ENCODE data around the gene CHD5. TPM values are rescaled to one million over a fixed set of nuclear protein-coding genes. Genes with fewer than 3 reads are reported as not detected.

The CHD5 gene
- total RNA-seq, 1 experiment from 2014 or later: 2.4 TPM

DNA sequence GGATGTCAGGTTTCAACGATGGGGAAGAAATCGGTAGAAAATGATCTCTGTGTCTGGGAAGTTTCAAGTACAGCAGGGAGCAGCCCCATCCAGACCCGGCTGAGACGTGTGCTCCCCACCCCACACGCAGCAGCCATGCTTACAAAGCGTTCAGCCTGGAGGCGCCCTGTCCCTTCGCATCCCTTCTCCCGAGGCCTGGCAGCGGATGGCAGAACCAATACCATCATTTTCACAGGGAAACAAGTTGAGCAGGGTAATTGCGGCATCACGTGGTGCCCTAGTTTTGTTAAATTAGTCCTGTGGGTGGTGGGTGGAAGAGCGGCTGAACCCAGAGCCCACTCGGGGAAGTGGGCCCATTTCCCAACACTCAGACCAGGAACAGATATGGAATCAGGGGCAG lies 110.5 kb downstream of the CHD5 start:
- DNase-seq (ENCODE audit: low spot score): no peak
- Mint-ChIP-seq H3K4me1 (no peaks in the 10 kb centered on the region), H3K27ac (no peak overlapping the region; the same call in 1 of the 2 replicates), H3K9me3 (no peaks in the 10 kb centered on the region), H3K27me3 (ENCODE audit: low read depth) (no peaks in the 10 kb centered on the region), H3K36me3 (no peaks in the 10 kb centered on the region), H3K4me3 (no peak overlapping the region)
- ChIA-PET POLR2A (no interaction called here), CTCF (interaction anchor here (0.6 kb wide), 1 partner anchor 79 kb away, joined by 3 read pairs; no protein-coding TSS in a partner anchor)
- ATAC-seq: no peak
- TF ChIP-seq ZNF423 (CRISPR knock-in tag; IDR thresholded peaks at IDR 0.05): no peak
- no peak for TF ChIP-seq CBFB (CRISPR knock-in tag; IDR thresholded peaks at IDR 0.05; ENCODE audit: low read depth)
- no peak for TF ChIP-seq FOXJ3 (CRISPR knock-in tag; IDR thresholded peaks at IDR 0.05; ENCODE audit: borderline replicate concordance)
- TF ChIP-seq, protein P1, sequence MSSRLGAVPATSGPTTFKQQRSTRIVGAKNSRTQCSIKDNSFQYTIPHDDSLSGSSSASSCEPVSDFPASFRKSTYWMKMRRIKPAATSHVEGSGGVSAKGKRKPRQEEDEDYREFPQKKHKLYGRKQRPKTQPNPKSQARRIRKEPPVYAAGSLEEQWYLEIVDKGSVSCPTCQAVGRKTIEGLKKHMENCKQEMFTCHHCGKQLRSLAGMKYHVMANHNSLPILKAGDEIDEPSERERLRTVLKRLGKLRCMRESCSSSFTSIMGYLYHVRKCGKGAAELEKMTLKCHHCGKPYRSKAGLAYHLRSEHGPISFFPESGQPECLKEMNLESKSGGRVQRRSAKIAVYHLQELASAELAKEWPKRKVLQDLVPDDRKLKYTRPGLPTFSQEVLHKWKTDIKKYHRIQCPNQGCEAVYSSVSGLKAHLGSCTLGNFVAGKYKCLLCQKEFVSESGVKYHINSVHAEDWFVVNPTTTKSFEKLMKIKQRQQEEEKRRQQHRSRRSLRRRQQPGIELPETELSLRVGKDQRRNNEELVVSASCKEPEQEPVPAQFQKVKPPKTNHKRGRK (CRISPR knock-in tag; IDR thresholded peaks at IDR 0.05; ENCODE audit: borderline replicate concordance): no peak
- TF ChIP-seq ZNF219 (CRISPR knock-in tag; IDR thresholded peaks at IDR 0.05; ENCODE audit: borderline replicate concordance): no peak
- TF ChIP-seq, protein P2, sequence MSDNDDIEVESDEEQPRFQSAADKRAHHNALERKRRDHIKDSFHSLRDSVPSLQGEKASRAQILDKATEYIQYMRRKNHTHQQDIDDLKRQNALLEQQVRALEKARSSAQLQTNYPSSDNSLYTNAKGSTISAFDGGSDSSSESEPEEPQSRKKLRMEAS (CRISPR knock-in tag; IDR thresholded peaks at IDR 0.05): no peak
- TF ChIP-seq ZNF396 (CRISPR knock-in tag; IDR thresholded peaks at IDR 0.05; ENCODE audit: borderline replicate concordance): no peak
- no peak for TF ChIP-seq ZNF138 (CRISPR knock-in tag; conservative IDR thresholded peaks at IDR 0.05)
- no peak for TF ChIP-seq FOXK1 (CRISPR knock-in tag; IDR thresholded peaks at IDR 0.05)
- TF ChIP-seq, protein P3, sequence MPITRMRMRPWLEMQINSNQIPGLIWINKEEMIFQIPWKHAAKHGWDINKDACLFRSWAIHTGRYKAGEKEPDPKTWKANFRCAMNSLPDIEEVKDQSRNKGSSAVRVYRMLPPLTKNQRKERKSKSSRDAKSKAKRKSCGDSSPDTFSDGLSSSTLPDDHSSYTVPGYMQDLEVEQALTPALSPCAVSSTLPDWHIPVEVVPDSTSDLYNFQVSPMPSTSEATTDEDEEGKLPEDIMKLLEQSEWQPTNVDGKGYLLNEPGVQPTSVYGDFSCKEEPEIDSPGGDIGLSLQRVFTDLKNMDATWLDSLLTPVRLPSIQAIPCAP (CRISPR knock-in tag; IDR thresholded peaks at IDR 0.05): no peak
- no peak for TF ChIP-seq ZBTB21 (CRISPR knock-in tag; IDR thresholded peaks at IDR 0.05; ENCODE audit: borderline replicate concordance)
- no peak for TF ChIP-seq TEAD4 (CRISPR knock-in tag; IDR thresholded peaks at IDR 0.05)
- no peak for TF ChIP-seq CREM (CRISPR knock-in tag; IDR thresholded peaks at IDR 0.05)
- TF ChIP-seq IRF2 (CRISPR knock-in tag; IDR thresholded peaks at IDR 0.05; ENCODE audit: borderline replicate concordance, low read depth): no peak
- no peak for TF ChIP-seq SMAD3 (CRISPR knock-in tag; IDR thresholded peaks at IDR 0.05; ENCODE audit: borderline replicate concordance)
- no peak for TF ChIP-seq NR1H2 (CRISPR knock-in tag; IDR thresholded peaks at IDR 0.05)

DNA sequence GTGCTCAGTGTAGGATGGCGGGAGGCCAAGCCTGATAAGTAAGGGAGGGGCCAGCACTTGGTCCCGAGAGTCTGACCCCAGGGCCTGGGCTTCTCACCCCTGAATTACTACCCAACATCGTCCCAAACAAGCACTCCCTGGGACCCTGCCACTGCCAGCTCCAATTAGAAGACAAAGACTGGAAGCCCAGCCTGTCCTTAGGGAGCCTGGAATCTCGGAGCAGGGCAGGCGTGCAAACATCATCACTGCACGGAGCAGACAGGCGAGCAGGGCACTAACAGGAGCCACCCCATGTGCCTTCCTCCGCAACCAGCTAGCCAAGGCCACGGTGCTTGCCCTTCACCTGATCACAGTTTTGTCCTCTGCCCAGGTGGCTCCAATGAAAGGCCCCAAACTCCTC lies 111.2 kb downstream of the CHD5 start:
- no peaks in the 10 kb centered on the region for H3K36me3 Mint-ChIP-seq
- POLR2A ChIA-PET: no interaction called here
- H3K27ac Mint-ChIP-seq: no peak overlapping the region
- H3K4me3 Mint-ChIP-seq: no peak overlapping the region
- ATAC-seq (no peak), DNase-seq (ENCODE audit: low spot score) (no peak)
- H3K4me1 Mint-ChIP-seq: no peaks in the 10 kb centered on the region
- no peaks in the 10 kb centered on the region for H3K9me3 Mint-ChIP-seq
- H3K27me3 Mint-ChIP-seq (ENCODE audit: low read depth): no peaks in the 10 kb centered on the region
- CTCF ChIA-PET: interaction anchor here (0.6 kb wide), 1 partner anchor 79 kb away, joined by 3 read pairs; no protein-coding TSS in a partner anchor
- TF ChIP-seq, protein P4, sequence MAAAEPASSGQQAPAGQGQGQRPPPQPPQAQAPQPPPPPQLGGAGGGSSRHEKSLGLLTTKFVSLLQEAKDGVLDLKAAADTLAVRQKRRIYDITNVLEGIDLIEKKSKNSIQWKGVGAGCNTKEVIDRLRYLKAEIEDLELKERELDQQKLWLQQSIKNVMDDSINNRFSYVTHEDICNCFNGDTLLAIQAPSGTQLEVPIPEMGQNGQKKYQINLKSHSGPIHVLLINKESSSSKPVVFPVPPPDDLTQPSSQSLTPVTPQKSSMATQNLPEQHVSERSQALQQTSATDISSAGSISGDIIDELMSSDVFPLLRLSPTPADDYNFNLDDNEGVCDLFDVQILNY (CRISPR knock-in tag; IDR thresholded peaks at IDR 0.05): no peak
- TF ChIP-seq SP1 (CRISPR knock-in tag; conservative IDR thresholded peaks at IDR 0.05): no peak
- TF ChIP-seq, protein P5, sequence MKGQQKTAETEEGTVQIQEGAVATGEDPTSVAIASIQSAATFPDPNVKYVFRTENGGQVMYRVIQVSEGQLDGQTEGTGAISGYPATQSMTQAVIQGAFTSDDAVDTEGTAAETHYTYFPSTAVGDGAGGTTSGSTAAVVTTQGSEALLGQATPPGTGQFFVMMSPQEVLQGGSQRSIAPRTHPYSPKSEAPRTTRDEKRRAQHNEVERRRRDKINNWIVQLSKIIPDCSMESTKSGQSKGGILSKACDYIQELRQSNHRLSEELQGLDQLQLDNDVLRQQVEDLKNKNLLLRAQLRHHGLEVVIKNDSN (CRISPR knock-in tag; IDR thresholded peaks at IDR 0.05): no peak
- TF ChIP-seq KAT7 (CRISPR knock-in tag; IDR thresholded peaks at IDR 0.05; ENCODE audit: borderline replicate concordance): no peak
- TF ChIP-seq, protein P6, sequence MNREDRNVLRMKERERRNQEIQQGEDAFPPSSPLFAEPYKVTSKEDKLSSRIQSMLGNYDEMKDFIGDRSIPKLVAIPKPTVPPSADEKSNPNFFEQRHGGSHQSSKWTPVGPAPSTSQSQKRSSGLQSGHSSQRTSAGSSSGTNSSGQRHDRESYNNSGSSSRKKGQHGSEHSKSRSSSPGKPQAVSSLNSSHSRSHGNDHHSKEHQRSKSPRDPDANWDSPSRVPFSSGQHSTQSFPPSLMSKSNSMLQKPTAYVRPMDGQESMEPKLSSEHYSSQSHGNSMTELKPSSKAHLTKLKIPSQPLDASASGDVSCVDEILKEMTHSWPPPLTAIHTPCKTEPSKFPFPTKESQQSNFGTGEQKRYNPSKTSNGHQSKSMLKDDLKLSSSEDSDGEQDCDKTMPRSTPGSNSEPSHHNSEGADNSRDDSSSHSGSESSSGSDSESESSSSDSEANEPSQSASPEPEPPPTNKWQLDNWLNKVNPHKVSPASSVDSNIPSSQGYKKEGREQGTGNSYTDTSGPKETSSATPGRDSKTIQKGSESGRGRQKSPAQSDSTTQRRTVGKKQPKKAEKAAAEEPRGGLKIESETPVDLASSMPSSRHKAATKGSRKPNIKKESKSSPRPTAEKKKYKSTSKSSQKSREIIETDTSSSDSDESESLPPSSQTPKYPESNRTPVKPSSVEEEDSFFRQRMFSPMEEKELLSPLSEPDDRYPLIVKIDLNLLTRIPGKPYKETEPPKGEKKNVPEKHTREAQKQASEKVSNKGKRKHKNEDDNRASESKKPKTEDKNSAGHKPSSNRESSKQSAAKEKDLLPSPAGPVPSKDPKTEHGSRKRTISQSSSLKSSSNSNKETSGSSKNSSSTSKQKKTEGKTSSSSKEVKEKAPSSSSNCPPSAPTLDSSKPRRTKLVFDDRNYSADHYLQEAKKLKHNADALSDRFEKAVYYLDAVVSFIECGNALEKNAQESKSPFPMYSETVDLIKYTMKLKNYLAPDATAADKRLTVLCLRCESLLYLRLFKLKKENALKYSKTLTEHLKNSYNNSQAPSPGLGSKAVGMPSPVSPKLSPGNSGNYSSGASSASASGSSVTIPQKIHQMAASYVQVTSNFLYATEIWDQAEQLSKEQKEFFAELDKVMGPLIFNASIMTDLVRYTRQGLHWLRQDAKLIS (CRISPR knock-in tag; IDR thresholded peaks at IDR 0.05; ENCODE audit: borderline replicate concordance): no peak
- TF ChIP-seq SMAD4 (CRISPR knock-in tag; IDR thresholded peaks at IDR 0.05): no peak
- TF ChIP-seq, protein P7, sequence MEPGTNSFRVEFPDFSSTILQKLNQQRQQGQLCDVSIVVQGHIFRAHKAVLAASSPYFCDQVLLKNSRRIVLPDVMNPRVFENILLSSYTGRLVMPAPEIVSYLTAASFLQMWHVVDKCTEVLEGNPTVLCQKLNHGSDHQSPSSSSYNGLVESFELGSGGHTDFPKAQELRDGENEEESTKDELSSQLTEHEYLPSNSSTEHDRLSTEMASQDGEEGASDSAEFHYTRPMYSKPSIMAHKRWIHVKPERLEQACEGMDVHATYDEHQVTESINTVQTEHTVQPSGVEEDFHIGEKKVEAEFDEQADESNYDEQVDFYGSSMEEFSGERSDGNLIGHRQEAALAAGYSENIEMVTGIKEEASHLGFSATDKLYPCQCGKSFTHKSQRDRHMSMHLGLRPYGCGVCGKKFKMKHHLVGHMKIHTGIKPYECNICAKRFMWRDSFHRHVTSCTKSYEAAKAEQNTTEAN (CRISPR knock-in tag; IDR thresholded peaks at IDR 0.05): no peak
- TF ChIP-seq, protein P8, sequence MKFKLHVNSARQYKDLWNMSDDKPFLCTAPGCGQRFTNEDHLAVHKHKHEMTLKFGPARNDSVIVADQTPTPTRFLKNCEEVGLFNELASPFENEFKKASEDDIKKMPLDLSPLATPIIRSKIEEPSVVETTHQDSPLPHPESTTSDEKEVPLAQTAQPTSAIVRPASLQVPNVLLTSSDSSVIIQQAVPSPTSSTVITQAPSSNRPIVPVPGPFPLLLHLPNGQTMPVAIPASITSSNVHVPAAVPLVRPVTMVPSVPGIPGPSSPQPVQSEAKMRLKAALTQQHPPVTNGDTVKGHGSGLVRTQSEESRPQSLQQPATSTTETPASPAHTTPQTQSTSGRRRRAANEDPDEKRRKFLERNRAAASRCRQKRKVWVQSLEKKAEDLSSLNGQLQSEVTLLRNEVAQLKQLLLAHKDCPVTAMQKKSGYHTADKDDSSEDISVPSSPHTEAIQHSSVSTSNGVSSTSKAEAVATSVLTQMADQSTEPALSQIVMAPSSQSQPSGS (CRISPR knock-in tag; IDR thresholded peaks at IDR 0.05; ENCODE audit: borderline replicate concordance, low read depth): no peak
- TF ChIP-seq JUN (CRISPR knock-in tag; IDR thresholded peaks at IDR 0.05): no peak
